8988T (cell line): ENCODE measurements around the gene CFAP45.

Source experiments
- DNase-seq: peaks from one replicate; pipeline ENCODE4 v3.0.0; 2011

CFAP45 gene

GRCh38 chr1:159873530-159874143 lies 26.3 kb downstream of the CFAP45 start:
- DNase-seq, result no peak

DNA sequence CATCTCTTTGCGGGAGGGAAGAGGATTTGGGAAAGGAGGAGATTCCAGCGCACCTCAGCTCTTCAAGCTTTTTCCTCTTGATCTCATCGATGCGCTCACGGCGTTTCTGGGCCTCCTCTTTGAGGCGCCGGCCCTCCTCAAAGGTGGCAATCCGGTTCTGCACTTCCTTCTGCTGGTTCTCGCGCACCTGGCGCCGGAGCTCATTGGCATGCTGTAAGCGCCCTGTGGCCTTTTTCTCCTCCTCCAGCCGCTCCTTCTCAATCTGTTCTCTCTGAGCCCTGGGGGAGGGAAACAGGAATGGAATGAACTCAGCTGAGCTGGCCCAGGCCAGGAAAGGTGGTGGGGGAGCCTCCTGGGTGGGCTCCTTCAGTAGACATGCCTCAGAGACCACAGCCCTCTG lies 27.1 kb downstream of the CFAP45 start:
- DNase-seq, result no peak

DNA sequence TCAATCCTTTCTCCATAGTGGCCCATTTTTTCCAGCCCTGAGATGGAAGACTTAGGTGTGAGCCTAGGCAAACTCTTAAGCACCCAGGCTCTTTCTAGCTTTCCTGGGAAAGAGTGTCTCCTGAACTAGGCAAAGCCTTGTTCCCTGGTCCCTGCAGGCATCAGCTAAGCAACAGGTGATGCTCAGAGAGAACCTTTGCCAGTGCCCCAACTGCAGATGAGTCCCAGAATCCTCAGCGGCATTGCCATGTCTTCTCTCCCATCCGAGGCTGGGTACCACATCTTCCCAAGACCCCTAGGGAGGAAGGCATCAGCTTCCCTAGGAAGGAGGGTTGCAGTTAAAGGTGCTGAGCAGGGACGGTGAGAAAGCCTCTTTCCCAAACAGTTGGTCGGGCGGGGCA lies 29.3 kb downstream of the CFAP45 start:
- no peak for DNase-seq

DNA sequence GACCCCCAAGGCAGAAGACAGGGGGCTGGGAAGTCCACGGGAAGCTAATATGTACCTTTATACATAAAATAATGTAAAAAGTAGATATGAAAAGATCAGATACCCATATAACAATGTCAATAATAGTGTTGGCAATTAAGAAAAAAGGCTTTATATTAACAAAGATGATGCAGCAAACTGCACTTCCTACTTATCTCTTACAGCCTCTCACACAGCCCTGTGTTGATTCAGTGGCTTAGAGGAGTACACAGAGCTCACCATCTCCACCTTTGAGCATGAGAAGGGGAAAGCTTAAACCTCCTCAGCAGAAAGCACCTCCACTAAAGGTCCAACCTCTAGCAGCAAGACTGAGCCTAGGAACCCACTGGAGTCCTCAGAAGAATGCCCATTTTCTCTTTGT lies 30.4 kb downstream of the CFAP45 start:
- DNase-seq, result no peak

GRCh38 chr1:159869173-159869572 lies 30.8 kb downstream of the CFAP45 start:
- no peak for DNase-seq

DNA sequence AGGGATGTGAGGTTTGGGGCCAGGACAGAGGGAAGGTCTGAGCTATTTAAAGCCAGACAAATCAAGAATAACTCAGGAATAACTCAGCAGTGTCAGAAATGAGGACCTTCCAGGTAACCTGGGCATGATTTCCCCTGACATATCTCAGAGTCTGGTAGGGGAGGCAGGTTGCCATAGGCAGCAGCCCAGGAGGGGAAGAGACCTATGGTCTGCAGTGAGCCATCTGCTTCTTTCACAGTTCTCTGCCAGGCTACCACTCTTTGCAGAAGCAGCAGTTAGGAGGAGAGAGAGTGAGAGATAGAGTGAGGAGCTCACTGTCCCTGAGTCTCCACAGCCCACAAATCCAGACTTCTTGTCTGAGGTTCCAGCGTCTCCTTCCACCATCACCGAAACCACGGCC lies 31.2 kb downstream of the CFAP45 start:
- DNase-seq, result no peak

- DNase-seq, result no peak
These were observed 32.3 kb downstream of the CFAP45 start for GRCh38 chr1:159867664-159868026.

- DNase-seq, result no peak
These were observed 32.9 kb downstream of the CFAP45 start for GRCh38 chr1:159866905-159867663.

DNA sequence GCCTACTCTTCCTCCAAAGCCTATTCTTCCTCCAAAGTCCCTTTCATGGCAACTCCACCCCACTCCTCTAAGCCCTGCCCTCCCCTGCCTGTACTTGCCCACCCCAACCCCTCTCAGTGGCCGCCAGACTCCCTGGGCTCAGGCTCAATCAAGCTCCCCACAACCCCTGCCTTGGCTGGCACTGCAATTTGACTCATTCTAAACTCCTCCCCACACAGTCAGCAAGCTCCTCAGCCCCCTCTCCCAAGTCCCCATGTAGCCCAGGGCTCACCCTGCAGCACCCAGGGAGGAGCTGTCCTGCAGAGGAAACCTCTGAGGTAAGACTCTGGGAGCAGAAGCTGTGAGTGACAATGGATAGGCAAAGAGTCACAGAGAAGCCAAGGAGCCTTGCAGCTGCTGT lies 33.9 kb downstream of the CFAP45 start:
- DNase-seq, result no peak

- no peak for DNase-seq
These were observed 35.7 kb downstream of the CFAP45 start for GRCh38 chr1:159864262-159864661.

DNA sequence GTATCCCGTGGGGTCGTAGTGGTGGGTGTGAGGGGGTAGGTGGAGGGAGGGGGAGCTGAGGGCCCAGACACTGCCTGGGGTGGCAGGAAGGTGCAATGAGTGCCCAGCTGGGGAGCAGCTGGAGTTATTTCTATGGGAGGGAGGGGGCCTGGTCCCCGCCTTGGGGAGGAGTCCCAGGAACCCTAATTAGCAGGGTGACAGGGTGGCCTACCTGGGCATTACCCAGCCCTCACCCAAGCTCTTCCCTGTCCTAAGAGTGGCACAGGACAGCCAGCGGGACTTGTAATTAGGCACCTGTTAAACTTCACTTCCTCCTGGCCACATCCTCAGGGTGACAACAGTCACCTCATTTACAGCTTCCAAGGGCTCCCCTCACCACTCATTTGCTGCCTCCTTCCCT lies 37.4 kb downstream of the CFAP45 start, which contains the start of gene VSIG8:
VSIG8 (minus strand) TSS at position 101 of the 400 bp plus-strand sequence. CDS start 136 bp downstream, outside the sequence.
- no peak for DNase-seq

- no peak for DNase-seq
These were observed 37.9 kb downstream of the CFAP45 start for GRCh38 chr1:159862031-159862430.

DNA sequence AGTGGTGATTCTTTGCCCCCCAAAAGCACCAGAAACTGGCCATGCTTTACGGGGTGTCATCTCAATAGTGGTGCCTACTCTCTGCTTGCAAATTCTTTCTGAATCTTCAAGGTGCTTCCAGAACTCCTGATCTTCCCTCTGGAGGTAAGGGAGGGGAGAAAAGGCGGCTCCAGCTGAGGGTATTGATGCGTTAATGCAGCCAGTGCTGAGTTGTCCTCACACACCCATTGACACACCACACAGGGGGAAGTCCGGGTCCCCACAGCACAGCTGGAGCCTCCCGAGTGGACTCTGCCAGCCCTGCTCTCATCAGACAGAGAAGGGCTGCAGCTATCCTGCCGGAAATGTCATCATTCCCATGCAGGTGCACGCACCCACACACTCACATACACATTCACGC lies 38.7 kb downstream of the CFAP45 start:
- DNase-seq, result no peak

GRCh38 chr1:159860456-159860855 lies 39.5 kb downstream of the CFAP45 start:
- no peak for DNase-seq

- DNase-seq, result no peak
These were observed 40.1 kb downstream of the CFAP45 start for GRCh38 chr1:159859767-159860322.

DNA sequence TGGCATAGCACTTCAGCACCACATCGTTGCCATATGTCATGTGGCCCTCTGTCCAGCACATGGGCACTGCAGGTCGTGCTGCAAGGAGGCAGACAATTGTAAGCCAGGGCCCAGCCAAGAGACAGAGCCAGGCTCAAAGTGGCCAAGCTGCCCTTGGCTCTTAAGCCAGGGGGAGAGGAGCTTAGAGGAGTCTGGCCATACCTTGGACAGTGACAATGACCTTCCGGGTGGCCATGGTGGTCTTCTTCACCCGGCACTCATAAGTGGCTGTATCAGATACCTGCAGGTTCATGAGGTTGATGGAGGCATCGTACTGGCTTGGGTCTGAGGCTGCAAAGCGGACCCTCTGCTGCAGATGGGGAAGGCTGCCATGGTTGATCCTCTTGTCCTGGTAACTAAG lies 42.1 kb downstream of the CFAP45 start:
- no peak for DNase-seq

DNA sequence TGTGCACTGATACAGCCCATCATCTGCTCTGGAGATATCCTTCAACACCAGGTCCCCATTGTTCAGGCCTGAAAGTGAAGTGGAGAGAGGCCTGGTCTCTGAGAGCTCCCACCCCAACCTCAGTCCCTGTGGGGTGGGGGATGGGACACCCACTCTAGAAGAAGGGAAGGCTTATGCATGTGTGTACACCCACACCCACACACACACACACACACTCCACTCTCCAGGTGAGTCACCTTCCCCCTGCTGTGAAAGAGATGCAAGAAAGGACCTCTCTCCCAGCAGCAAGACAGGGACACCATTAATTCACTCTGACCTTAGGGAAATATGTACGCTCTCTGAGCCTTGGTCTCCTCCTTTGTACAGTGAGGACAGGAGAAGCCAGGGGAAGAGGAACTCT lies 43.4 kb downstream of the CFAP45 start:
- DNase-seq, result no peak

GRCh38 chr1:159855709-159856108 lies 44.3 kb downstream of the CFAP45 start:
- DNase-seq, result no peak

GRCh38 chr1:159854693-159855192 lies 45.2 kb downstream of the CFAP45 start:
- peak; percentile 79 for DNase-seq

DNA sequence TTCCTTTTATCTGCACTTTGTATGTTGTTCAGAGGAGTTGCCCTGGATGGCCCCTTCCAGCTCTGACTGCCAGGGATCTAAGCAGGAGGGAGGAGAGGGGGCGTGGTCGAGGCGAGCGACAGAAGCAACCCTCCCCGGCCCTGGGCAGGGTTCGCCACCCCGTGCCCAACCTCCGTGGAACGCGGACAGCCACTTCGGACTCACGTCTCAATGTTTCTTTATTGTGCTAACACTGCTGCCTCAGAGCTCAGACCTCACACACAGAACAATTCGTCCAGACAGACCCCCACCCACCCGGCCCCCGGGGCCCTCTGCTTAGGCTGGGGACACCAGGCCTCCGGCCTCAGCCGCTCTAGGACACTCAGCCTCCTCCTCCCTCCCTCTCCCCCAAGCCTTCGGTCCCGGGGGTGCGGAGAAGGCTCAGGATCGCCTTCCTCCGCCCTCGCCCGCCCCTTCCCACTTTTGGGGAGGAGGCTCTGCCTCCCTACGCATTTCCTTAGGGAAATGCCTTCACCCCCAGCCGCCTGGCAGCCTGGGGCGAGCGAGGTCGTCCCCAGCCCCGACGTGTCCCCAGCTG lies 45.8 kb downstream of the CFAP45 start:
- peak; percentile 51 for DNase-seq

DNA sequence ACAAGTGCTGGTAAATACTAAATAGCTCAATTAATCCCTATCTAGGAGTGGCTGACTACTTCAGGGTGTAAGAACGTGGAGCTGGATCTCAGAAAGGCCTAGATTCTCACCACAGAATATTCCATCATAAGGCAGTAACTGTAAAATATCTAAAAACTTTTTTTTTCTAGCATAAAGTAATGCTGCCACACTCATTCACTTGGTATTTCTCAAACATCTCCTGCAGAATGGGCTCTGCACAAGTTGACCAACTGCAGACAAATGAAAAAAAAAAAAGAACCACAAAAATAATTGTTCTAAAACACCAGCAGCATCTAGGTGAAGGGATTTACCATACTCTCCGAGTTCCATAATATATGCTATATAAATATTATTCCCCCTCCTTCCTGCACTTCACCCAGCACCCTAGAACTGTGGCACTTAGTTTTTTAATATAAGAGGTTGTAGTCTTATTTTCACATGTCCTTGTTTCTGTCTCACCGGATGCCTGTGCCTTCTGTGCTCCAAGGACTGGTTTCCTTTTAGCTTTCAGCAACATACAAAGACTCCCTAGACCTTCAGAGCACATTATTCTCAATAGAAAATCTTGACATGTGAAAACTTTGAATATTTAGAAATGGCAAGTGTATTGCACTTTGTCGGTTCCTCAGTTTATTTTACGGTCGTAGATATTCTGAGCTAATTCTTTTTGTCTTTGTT lies 46.4 kb downstream of the CFAP45 start:
- DNase-seq, result no peak

GRCh38 chr1:159851407-159851806 lies 48.6 kb downstream of the CFAP45 start:
- no peak for DNase-seq
